GM12878 (cell line): ENCODE results near the gene COPS6. TPM values are rescaled to one million over a fixed set of nuclear protein-coding genes. Genes with fewer than 3 reads are reported as not detected.

ENCODE experiments used
- ASH2L ChIP-seq: fragments of 300-600, 200-600 bp; sonication (generic); IDR thresholded peaks from 2 replicates; pipeline ENCODE4 v1.6.1; 2017; ENCODE audit warnings: low read depth, mild to moderate bottlenecking, borderline replicate concordance
- CBX5 ChIP-seq: sonication (generic); IDR thresholded peaks from 2 replicates; pipeline ENCODE4 v1.6.1; 2016; ENCODE audit warnings: low read depth, moderate library complexity, mild to moderate bottlenecking, inconsistent platforms
- CHD2 ChIP-seq: IDR thresholded peaks from 2 replicates; pipeline ENCODE4 v1.6.1; 2011; ENCODE audit warnings: low read depth, low read length, improper control_type of control experiment, borderline replicate concordance
- CREM ChIP-seq: IDR thresholded peaks from 2 replicates; pipeline ENCODE4 v1.6.1; 2014; ENCODE audit warnings: antibody characterized with exemption, low read depth
- E4F1 ChIP-seq: fragments of 450-650 bp; IDR thresholded peaks from 2 replicates; pipeline ENCODE4 v1.6.1; 2018; ENCODE audit warnings: borderline replicate concordance, mild to moderate bottlenecking; ENCODE audit not compliant: partially characterized antibody
- EGR1 ChIP-seq, 2 experiments: IDR thresholded peaks; 1 replicate in 1 of 2; 2 replicates in 1 of 2; pipeline ENCODE4 v1.6.1; 2011 to 2012; ENCODE audit warnings: low read depth in 2 of 2, low read length in 2 of 2, borderline replicate concordance in 1 of 2, mild to moderate bottlenecking in 1 of 2, moderate library complexity in 1 of 2
- FOS ChIP-seq: IDR thresholded peaks from 3 replicates; pipeline ENCODE4 v1.6.1; 2011; ENCODE audit warnings: borderline replicate concordance; ENCODE audit not compliant: insufficient read length; ENCODE audit errors: extremely low read depth
- FOXK2 ChIP-seq: fragments of 450-650 bp; IDR thresholded peaks from 2 replicates; pipeline ENCODE4 v1.6.1; 2017; ENCODE audit warnings: mild to moderate bottlenecking, moderate library complexity
- IKZF1 ChIP-seq: fragments of 450-650 bp; conservative IDR thresholded peaks from 2 replicates; pipeline ENCODE4 v1.6.1; 2017; ENCODE audit warnings: antibody characterized with exemption, mild to moderate bottlenecking
- MEF2B ChIP-seq: fragments of 450-650 bp; IDR thresholded peaks from 2 replicates; pipeline ENCODE4 v1.6.1; 2018; ENCODE audit warnings: mild to moderate bottlenecking, moderate library complexity; ENCODE audit not compliant: partially characterized antibody, poor library complexity, severe bottlenecking
- NFXL1 ChIP-seq: fragments of 450-650 bp; IDR thresholded peaks from 2 replicates; pipeline ENCODE4 v1.6.1; 2017; ENCODE audit warnings: antibody characterized with exemption, mild to moderate bottlenecking, borderline replicate concordance
- NRF1 ChIP-seq: conservative IDR thresholded peaks from 2 replicates; pipeline ENCODE4 v1.6.1; 2011; ENCODE audit warnings: mild to moderate bottlenecking, low read depth, low read length, improper control_type of control experiment
- RB1 ChIP-seq: fragments of 450-650 bp; formaldehyde crosslinking; IDR thresholded peaks from 2 replicates; pipeline ENCODE4 v1.6.1; 2017; ENCODE audit warnings: mild to moderate bottlenecking, borderline replicate concordance
- RELA ChIP-seq: fragments of 450-650 bp; IDR thresholded peaks from 2 replicates; pipeline ENCODE4 v1.8.0; 2014; ENCODE audit warnings: borderline replicate concordance; ENCODE audit not compliant: partially characterized antibody
- RUNX3 ChIP-seq: IDR thresholded peaks from 2 replicates; pipeline ENCODE4 v1.6.1; 2012; ENCODE audit warnings: low read length, inconsistent platforms
- SREBF2 ChIP-seq: IDR thresholded peaks from 2 replicates; pipeline ENCODE4 v1.6.1; 2012; ENCODE audit warnings: mild to moderate bottlenecking, low read length
- SUZ12 ChIP-seq: fragments of 200-600 bp; sonication (generic); IDR thresholded peaks from one replicate; pipeline ENCODE4 v1.6.1; 2018; ENCODE audit warnings: antibody characterized with exemption, mild to moderate bottlenecking; ENCODE audit not compliant: unreplicated experiment
- TARDBP ChIP-seq: IDR thresholded peaks from 2 replicates; pipeline ENCODE4 v1.6.1; 2016; ENCODE audit warnings: borderline replicate concordance
- ZBTB11 ChIP-seq: fragments of 450-650 bp; formaldehyde crosslinking; IDR thresholded peaks from 2 replicates; pipeline ENCODE4 v1.5.0; 2022; ENCODE audit warnings: mild to moderate bottlenecking, missing genetic modification characterization
- polyA plus RNA-seq, 11 experiments: library from polyadenylated mRNA; depleted of rRNA in 4 of 11; unstranded in 6 of 11; stranded (reverse) in 5 of 11; fragments of >200 nt; fragmentation: Nextera tagmentation in 4 of 11; fragmentation: Illumina TruSeq in 1 of 11; extraction: Ambion mirVana in 4 of 11; extraction: Trizol in 1 of 11; gene quantifications; 1 replicate in 1 of 11; 2 replicates in 10 of 11; pipeline versions ENCODE4 v1.2.1 to v1.2.3, GENCODE V29; 2011 to 2016; ENCODE audit warnings: inconsistent platforms in 2 of 11, missing spikeins in 2 of 11, low read depth in 1 of 11
- total RNA-seq, 4 experiments: library from RNA; depleted of rRNA in 3 of 4; stranded (reverse); fragments of >200 nt in 3 of 4; fragmentation: Illumina TruSeq in 1 of 4; extraction: Trizol in 1 of 4; gene quantifications; 2 replicates each; pipeline versions ENCODE4 v1.2.1 to v1.2.3, GENCODE V29; 2013 to 2021
- TF ChIP-seq, protein P1 (sequence below): IDR thresholded peaks from 2 replicates; pipeline ENCODE4 v1.6.1; 2012; ENCODE audit warnings: mild to moderate bottlenecking, low read depth, low read length

Gene COPS6
- total and polyA plus RNA-seq, 10 of the 15 experiments (the other 5 are each of a cell fraction or from before 2014, with no cell fraction given) = 28.5 to 182 (median 81.5) TPM

DNA sequence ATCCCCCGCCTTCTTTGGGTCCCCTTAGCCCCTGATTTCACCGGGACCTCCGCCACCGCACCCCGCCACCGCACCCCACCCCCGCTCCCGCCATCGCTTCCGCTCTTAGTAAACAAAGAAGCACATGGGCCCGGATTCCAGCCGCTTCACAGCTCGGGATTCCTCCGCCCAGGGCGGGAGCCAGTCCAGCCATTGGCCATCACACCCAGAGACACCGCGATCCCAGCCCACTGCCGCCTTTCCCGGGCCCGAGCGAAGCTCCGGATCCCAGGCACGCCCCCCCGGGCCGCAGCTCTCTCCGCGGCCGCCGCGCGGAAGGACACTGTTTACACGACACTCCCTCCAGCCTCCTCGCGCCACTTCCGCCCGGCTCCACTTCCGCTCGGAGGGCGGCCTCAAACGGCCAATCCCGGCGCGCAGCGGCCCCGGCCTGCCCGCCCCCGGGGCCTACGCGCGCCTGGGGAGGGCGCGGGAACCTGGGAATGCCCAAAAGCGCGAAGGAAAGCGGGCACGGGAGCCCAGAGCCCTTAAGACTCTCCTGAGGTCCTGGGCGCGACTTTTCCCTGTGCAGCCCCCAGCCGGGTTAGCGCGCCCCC is 11.7 kb downstream of the COPS6 start (continued):
- no peak for TF ChIP-seq SUZ12
- peak; percentile 45 for TF ChIP-seq ZBTB11
- TF ChIP-seq RELA = peak; percentile 82
- peak; percentile 96 for TF ChIP-seq CHD2
- TF ChIP-seq EGR1 (IDR thresholded peaks at IDR 0.05; ENCODE audit: borderline replicate concordance in 1 of 2, low read depth in 2 of 2, low read length in 2 of 2) = peak in 1 of 2 experiments; percentile 97; a peak in 2 of 3 replicates
- no peak for TF ChIP-seq NRF1
- TF ChIP-seq ASH2L = peak; percentile 71; the same call in 1 of the 2 replicates
- TF ChIP-seq RUNX3 = peak; percentile 80
- no peak for TF ChIP-seq TARDBP
- peak; percentile 78 for TF ChIP-seq MEF2B
- no peak; the same call in 1 of the 2 replicates for TF ChIP-seq CBX5
- no peak for TF ChIP-seq SREBF2
- no peak for TF ChIP-seq NFXL1
- TF ChIP-seq FOXK2 = peak; percentile 97
- TF ChIP-seq CREM = peak; percentile 94
- TF ChIP-seq RB1 = peak; percentile 98
- TF ChIP-seq FOS = no peak
- peak; percentile 94 for TF ChIP-seq IKZF1
- TF ChIP-seq E4F1 = peak; percentile 88
- TF ChIP-seq, protein P1, sequence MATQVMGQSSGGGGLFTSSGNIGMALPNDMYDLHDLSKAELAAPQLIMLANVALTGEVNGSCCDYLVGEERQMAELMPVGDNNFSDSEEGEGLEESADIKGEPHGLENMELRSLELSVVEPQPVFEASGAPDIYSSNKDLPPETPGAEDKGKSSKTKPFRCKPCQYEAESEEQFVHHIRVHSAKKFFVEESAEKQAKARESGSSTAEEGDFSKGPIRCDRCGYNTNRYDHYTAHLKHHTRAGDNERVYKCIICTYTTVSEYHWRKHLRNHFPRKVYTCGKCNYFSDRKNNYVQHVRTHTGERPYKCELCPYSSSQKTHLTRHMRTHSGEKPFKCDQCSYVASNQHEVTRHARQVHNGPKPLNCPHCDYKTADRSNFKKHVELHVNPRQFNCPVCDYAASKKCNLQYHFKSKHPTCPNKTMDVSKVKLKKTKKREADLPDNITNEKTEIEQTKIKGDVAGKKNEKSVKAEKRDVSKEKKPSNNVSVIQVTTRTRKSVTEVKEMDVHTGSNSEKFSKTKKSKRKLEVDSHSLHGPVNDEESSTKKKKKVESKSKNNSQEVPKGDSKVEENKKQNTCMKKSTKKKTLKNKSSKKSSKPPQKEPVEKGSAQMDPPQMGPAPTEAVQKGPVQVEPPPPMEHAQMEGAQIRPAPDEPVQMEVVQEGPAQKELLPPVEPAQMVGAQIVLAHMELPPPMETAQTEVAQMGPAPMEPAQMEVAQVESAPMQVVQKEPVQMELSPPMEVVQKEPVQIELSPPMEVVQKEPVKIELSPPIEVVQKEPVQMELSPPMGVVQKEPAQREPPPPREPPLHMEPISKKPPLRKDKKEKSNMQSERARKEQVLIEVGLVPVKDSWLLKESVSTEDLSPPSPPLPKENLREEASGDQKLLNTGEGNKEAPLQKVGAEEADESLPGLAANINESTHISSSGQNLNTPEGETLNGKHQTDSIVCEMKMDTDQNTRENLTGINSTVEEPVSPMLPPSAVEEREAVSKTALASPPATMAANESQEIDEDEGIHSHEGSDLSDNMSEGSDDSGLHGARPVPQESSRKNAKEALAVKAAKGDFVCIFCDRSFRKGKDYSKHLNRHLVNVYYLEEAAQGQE = no peak
